H1 (cell line): ENCODE measurements around the gene ACBD6. TPM values are rescaled to one million over a fixed set of nuclear protein-coding genes. Genes with fewer than 3 reads are reported as not detected.

Experiments used
- CTCF ChIA-PET: fragments of 300-600 bp; sonication (Branson Sonifier 250); formaldehyde crosslinking; loops from one replicate; lab custom pipeline; 2021; ENCODE audit not compliant: partially characterized antibody; lab: Charles Lee
- POLR2A ChIA-PET: fragments of 300-600 bp; sonication (Branson Sonifier 250); formaldehyde crosslinking; loops from one replicate; lab custom pipeline; 2021; ENCODE audit warnings: inconsistent platforms; ENCODE audit not compliant: partially characterized antibody; lab: Charles Lee
- DNase-seq, 2 experiments: peaks; one replicate each; pipeline versions ENCODE4 v3.0.0 to v3.0.0-alpha.2; 2010 to 2022; ENCODE audit warnings: low spot score in 2 of 2, low read depth in 1 of 2, mixed read lengths in 1 of 2
- FAIRE-seq: peaks from 2 replicates; lab custom pipeline; 2011; peaks lifted over from hg19 to GRCh38; lab: Jason Lieb, UNC
- H2AFZ ChIP-seq: 2 replicates; pipeline ENCODE4 v1.8.1; 2012; ENCODE audit warnings: low read length, inconsistent platforms
- H2AK5ac ChIP-seq: 2 replicates; pipeline ENCODE4 v1.6.1; 2013; ENCODE audit warnings: low read depth, low read length
- H2BK120ac ChIP-seq: replicated peaks from 2 replicates; pipeline ENCODE3; 2013; ENCODE audit warnings: low read depth, low read length, inconsistent platforms
- H2BK12ac ChIP-seq: 2 replicates; pipeline ENCODE4 v1.6.1; 2013; ENCODE audit warnings: low read depth, low read length
- H2BK15ac ChIP-seq: 2 replicates; pipeline ENCODE4 v1.6.1; 2013; ENCODE audit warnings: low read length
- H2BK20ac ChIP-seq: 2 replicates; pipeline ENCODE4 v1.6.1; 2013; ENCODE audit warnings: low read length
- H2BK5ac ChIP-seq: 2 replicates; pipeline ENCODE4 v1.6.1; 2013; ENCODE audit warnings: low read depth, low read length
- H3K14ac ChIP-seq: 2 replicates; pipeline ENCODE4 v1.6.1; 2013; ENCODE audit warnings: inconsistent platforms; ENCODE audit not compliant: insufficient read length
- H3K18ac ChIP-seq: 2 replicates; pipeline ENCODE4 v1.6.1; 2013; ENCODE audit warnings: low read length; ENCODE audit errors: extremely low read depth
- H3K23ac ChIP-seq: 2 replicates; pipeline ENCODE4 v1.6.1; 2013; ENCODE audit warnings: inconsistent platforms; ENCODE audit not compliant: insufficient read length
- H3K23me2 ChIP-seq: 2 replicates; pipeline ENCODE4 v1.6.1; 2013; ENCODE audit warnings: low read depth, low read length
- H3K27ac ChIP-seq: 2 replicates; pipeline ENCODE4 v1.6.1; 2011; ENCODE audit warnings: low read depth, low read length, inconsistent platforms
- H3K27me3 ChIP-seq, 4 experiments: replicated peaks in 1 of 4; 1 replicate in 1 of 4; 2 replicates in 3 of 4; pipeline versions ENCODE4 v1.6.1 to v1.8.1; 2011 to 2013; ENCODE audit warnings: low read length in 3 of 4, mild to moderate bottlenecking in 3 of 4, inconsistent platforms in 2 of 4, mixed read lengths in 2 of 4, moderate library complexity in 1 of 4; ENCODE audit not compliant: control insufficient read depth in 3 of 4, insufficient read depth in 3 of 4; ENCODE audit errors: extremely low read depth in 1 of 4
- H3K36me3 ChIP-seq, 4 experiments: 2 replicates each; pipeline versions ENCODE4 v1.6.1 to v1.8.1; 2011 to 2013; ENCODE audit warnings: mild to moderate bottlenecking in 4 of 4, low read length in 3 of 4, moderate library complexity in 2 of 4, control low read depth in 1 of 4, inconsistent platforms in 1 of 4; ENCODE audit not compliant: insufficient read depth in 4 of 4, control insufficient read depth in 2 of 4
- H3K4ac ChIP-seq: replicated peaks from 2 replicates; pipeline ENCODE3; 2013; ENCODE audit warnings: low read length, low read depth, mixed read lengths, inconsistent platforms; ENCODE audit not compliant: insufficient read length
- H3K4me1 ChIP-seq, 4 experiments: replicated peaks in 1 of 4; 1 replicate in 1 of 4; 2 replicates in 3 of 4; pipeline versions ENCODE4 v1.6.1 to v1.8.1; 2011 to 2013; ENCODE audit warnings: low read length in 3 of 4, inconsistent platforms in 2 of 4, mixed read lengths in 1 of 4; ENCODE audit not compliant: insufficient read depth in 4 of 4, control insufficient read depth in 3 of 4
- H3K4me2 ChIP-seq, 2 experiments: 2 replicates each; pipeline versions ENCODE4 v1.6.1 to v1.8.1; 2011 to 2013; ENCODE audit warnings: low read depth in 2 of 2, low read length in 2 of 2, control low read depth in 1 of 2, inconsistent platforms in 1 of 2, mild to moderate bottlenecking in 1 of 2; ENCODE audit not compliant: insufficient read depth in 1 of 2
- H3K4me3 ChIP-seq, 4 experiments: fragments of 200-600, 300-600 bp in 1 of 4; sonication (generic), shearing (Covaris generic), sonication (Bioruptor Twin) in 1 of 4; 2 replicates each; pipeline versions ENCODE4 v1.5.1 to v1.8.1; 2011 to 2016; ENCODE audit warnings: low read length in 4 of 4, low read depth in 3 of 4, control low read depth in 2 of 4, inconsistent platforms in 2 of 4, mild to moderate bottlenecking in 2 of 4, mixed read lengths in 1 of 4, moderate library complexity in 1 of 4; ENCODE audit not compliant: insufficient read depth in 2 of 4; ENCODE audit errors: extremely low read depth in 1 of 4
- H3K56ac ChIP-seq: replicated peaks from 2 replicates; pipeline ENCODE3; 2013; ENCODE audit warnings: low read depth, mild to moderate bottlenecking, mixed read lengths, low read length, inconsistent platforms; ENCODE audit not compliant: insufficient read length
- H3K79me1 ChIP-seq: 2 replicates; pipeline ENCODE4 v1.6.1; 2013; ENCODE audit warnings: low read depth, low read length, control low read depth
- H3K79me2 ChIP-seq, 2 experiments: 2 replicates each; pipeline versions ENCODE4 v1.6.1 to v1.8.1; 2012 to 2013; ENCODE audit warnings: low read length in 2 of 2, mild to moderate bottlenecking in 2 of 2, inconsistent platforms in 1 of 2; ENCODE audit not compliant: insufficient read depth in 2 of 2, control insufficient read depth in 1 of 2
- H3K9ac ChIP-seq, 4 experiments: replicated peaks in 1 of 4; 1 replicate in 1 of 4; 2 replicates in 3 of 4; pipeline versions ENCODE4 v1.6.1 to v1.8.1; 2011 to 2013; ENCODE audit warnings: low read depth in 3 of 4, low read length in 3 of 4, control low read depth in 2 of 4, mild to moderate bottlenecking in 2 of 4, moderate library complexity in 2 of 4, inconsistent platforms in 1 of 4; ENCODE audit errors: extremely low read depth in 1 of 4
- H3K9me3 ChIP-seq, 2 experiments: 2 replicates each; pipeline versions ENCODE4 v1.6.1 to v1.8.1; 2012 to 2013; ENCODE audit warnings: mild to moderate bottlenecking in 2 of 2, moderate library complexity in 2 of 2, control low read depth in 1 of 2, inconsistent platforms in 1 of 2, low read depth in 1 of 2, low read length in 1 of 2, mixed read lengths in 1 of 2; ENCODE audit not compliant: insufficient read depth in 2 of 2
- H4K20me1 ChIP-seq, 2 experiments: replicated peaks in 1 of 2; 2 replicates each; pipeline versions ENCODE3 to v1.8.1; 2011 to 2013; ENCODE audit warnings: inconsistent platforms in 2 of 2, low read length in 2 of 2, mild to moderate bottlenecking in 1 of 2; ENCODE audit not compliant: insufficient read depth in 2 of 2, control insufficient read depth in 1 of 2
- H4K5ac ChIP-seq: 2 replicates; pipeline ENCODE4 v1.6.1; 2013; ENCODE audit warnings: low read length, low read depth, mixed read lengths, inconsistent platforms; ENCODE audit not compliant: insufficient read length
- H4K8ac ChIP-seq: 2 replicates; pipeline ENCODE4 v1.8.0; 2013; ENCODE audit warnings: mild to moderate bottlenecking, moderate library complexity, low read length, inconsistent platforms; ENCODE audit not compliant: insufficient read depth; ENCODE audit errors: extremely low read depth
- H4K91ac ChIP-seq: replicated peaks from 2 replicates; pipeline ENCODE3; 2013; ENCODE audit warnings: low read length, mixed read lengths, inconsistent platforms; ENCODE audit not compliant: insufficient read length
- HDAC6 ChIP-seq: IDR thresholded peaks from one replicate; pipeline ENCODE4 v1.7.1; 2012; ENCODE audit warnings: low read depth, mild to moderate bottlenecking, inconsistent platforms, low read length, moderate library complexity
- SIN3A ChIP-seq, 2 experiments: IDR thresholded peaks in 1 of 2; conservative IDR thresholded peaks in 1 of 2; 2 replicates each; pipeline ENCODE4 v1.6.1; 2011 to 2012; ENCODE audit warnings: low read length in 2 of 2, improper control_type of control experiment in 1 of 2, low read depth in 1 of 2, mild to moderate bottlenecking in 1 of 2
- TAF7 ChIP-seq: optimal IDR thresholded peaks from 2 replicates; pipeline ENCODE3; 2011; ENCODE audit warnings: low read depth, mild to moderate bottlenecking, inconsistent platforms, low read length, moderate library complexity, borderline replicate concordance
- WGBS, 2 experiments: shearing (Covaris generic) in 1 of 2; methylation state at CpG; one replicate each; pipeline versions ENCODE4 v1.1.6 to v1.1.7; 2013 to 2015; ENCODE audit warnings: low lambda C conversion rate in 2 of 2, mixed read lengths in 2 of 2, inconsistent platforms in 1 of 2, low coverage in 1 of 2, missing lambda C conversion rate in 1 of 2; ENCODE audit not compliant: insufficient replicate concordance in 2 of 2, insufficient coverage in 1 of 2, insufficient read length in 1 of 2; ENCODE audit errors: extremely low coverage in 1 of 2, missing lambda C conversion rate in 1 of 2; 5-methylcytosine and 5-hydroxymethylcytosine counted together
- polyA plus RNA-seq, 7 experiments: library from polyadenylated mRNA; depleted of rRNA in 3 of 7; stranded (reverse) in 5 of 7; unstranded in 2 of 7; fragments of >200 nt in 5 of 7; fragments of 200-250 nt in 2 of 7; gene quantifications; 1 replicate in 5 of 7; 2 replicates in 1 of 7; 4 replicates in 1 of 7; pipeline versions ENCODE4 v1.2.1 to v1.2.3, GENCODE V29; 2011 to 2013; ENCODE audit warnings: missing spikeins in 2 of 7, mixed read lengths in 2 of 7
- total RNA-seq: library from RNA; stranded (reverse); fragmentation: NEBNext Ultra II Directional; extraction: Animal tissue kit (Norgen Biotek cat#: 25700); gene quantifications from 2 replicates; pipeline ENCODE4 v1.2.1, GENCODE V29; 2021

The ACBD6 gene
- total and polyA plus RNA-seq, 2 of the 8 experiments (the other 6 are each of a cell fraction or from before 2014, with no cell fraction given), result 52.0 to 67.7 TPM

DNA sequence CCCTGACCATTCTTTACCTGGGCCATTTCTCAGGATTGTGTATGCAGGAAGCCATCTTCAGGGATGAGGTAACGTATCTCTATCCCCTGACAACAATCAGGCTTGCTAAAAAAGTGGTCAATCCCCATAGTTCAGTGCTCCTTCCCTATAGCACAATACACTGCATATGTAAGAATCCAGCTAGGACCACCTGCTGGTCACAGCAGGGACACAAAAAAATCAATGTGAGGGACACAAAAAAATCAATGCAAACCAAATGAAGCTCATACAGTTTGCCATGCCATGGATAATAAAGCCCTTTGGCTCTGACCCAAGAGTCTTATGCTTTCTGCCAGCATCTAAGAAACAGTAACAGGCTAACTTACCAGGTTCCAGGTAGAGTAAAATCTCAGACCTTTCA, 16.3 kb downstream of the ACBD6 start:
- H3K9ac ChIP-seq, result no peak overlapping the region
- H3K27ac ChIP-seq, result no peak overlapping the region
- no peak overlapping the region for H4K8ac ChIP-seq
- H3K9me3 ChIP-seq, result no peaks in the 10 kb centered on the region
- POLR2A ChIA-PET, result interaction anchor here (1.0 to 1.1 kb wide), 2 partner anchors 8 to 16 kb away, joined by 3 read pairs; partner anchors contain the start of gene ACBD6
- no peak overlapping the region for H3K23ac ChIP-seq
- no peak overlapping the region for H2BK20ac ChIP-seq
- no peaks in the 10 kb centered on the region for H3K79me1 ChIP-seq
- H4K91ac ChIP-seq, result no peak overlapping the region
- H3K4me3 ChIP-seq, result no peak overlapping the region
- FAIRE-seq (no peak), DNase-seq (no peak)
- H4K20me1 ChIP-seq, result peaks cover 0 to 1% of the 10 kb centered on the region in 2 experiments
- no peak overlapping the region; a peak in 1 of 4 replicates for H3K4me2 ChIP-seq
- H2BK15ac ChIP-seq, result no peak overlapping the region
- no peak overlapping the region for H3K14ac ChIP-seq
- H4K5ac ChIP-seq, result no peak overlapping the region
- CTCF ChIA-PET, result interaction anchor here (1.7 kb wide), 1 partner anchor 30 kb away, joined by 3 read pairs; no protein-coding TSS in a partner anchor
- peaks cover 0 to 5% (median 1%) of the 10 kb centered on the region in 4 experiments; a peak in 3 of 7 replicates for H3K4me1 ChIP-seq
- no peaks in the 10 kb centered on the region for H3K23me2 ChIP-seq
- no peak overlapping the region for H2BK5ac ChIP-seq
- H2BK12ac ChIP-seq, result no peak overlapping the region
- no peak overlapping the region for H3K56ac ChIP-seq
- H3K36me3 ChIP-seq, result peaks cover 0 to 7% (median 3%) of the 10 kb centered on the region in 4 experiments; a peak in 3 of 8 replicates
- H3K4ac ChIP-seq, result no peak overlapping the region
- H3K18ac ChIP-seq, result no peak overlapping the region
- no peak for TF ChIP-seq SIN3A (conservative IDR thresholded peaks at IDR 0.05 in 1 of 2, IDR thresholded peaks at IDR 0.05 in 1 of 2; ENCODE audit: low read depth in 1 of 2, low read length in 2 of 2)
- no peak for TF ChIP-seq HDAC6
- no peak for TF ChIP-seq TAF7
- H2BK120ac ChIP-seq, result no peak overlapping the region
- no peak overlapping the region for H2AFZ ChIP-seq
- whole genome bisulfite sequencing, 2 experiments, result 68% methylated on average over 1 of the region's 1 CpG; no CpG with 5 or more reads in 1 of the 2 experiments
- H3K79me2 ChIP-seq, result 0 out of 4 replicates have a peak, but pooled peaks cover 0 to 3% of the 10 kb centered on the region in 2 experiments
- H2AK5ac ChIP-seq, result no peak overlapping the region
- no peaks in the 10 kb centered on the region for H3K27me3 ChIP-seq
